ENCODE data around the gene PLCL2. TPM values are rescaled to one million over a fixed set of nuclear protein-coding genes. Genes with fewer than 3 reads are reported as not detected.
A peak's percentile ranks its signal among the peaks of the same experiment; 100 is the strongest.

PLCL2 gene
- total RNA-seq, 1 donor from 2014 or later, result 26.4 TPM

DNA sequence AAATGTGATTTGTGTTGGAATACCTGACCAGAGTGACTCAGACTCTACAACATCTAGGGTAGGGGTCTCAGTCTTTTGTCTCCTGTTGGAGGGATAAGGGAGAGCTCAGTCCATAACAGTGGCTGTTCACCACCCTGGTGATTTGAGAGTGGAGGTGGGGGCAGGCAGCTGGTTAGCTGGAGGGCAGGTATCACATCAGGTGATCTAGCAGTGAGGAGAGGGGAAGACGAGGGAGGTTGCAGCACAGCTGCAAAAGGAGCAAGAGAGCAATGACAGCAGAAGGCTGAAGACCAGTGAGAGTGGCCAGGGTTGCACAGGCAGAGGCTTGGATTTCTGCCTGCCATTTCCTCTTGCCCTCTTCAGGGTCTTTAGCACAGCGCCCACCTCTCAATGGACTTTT, 38.4 kb downstream of the PLCL2 start:
- no peaks in the 10 kb centered on the region for H4K20me1 ChIP-seq (ENCODE audit: low read depth)
- no peaks in the 10 kb centered on the region for H3F3A ChIP-seq (ENCODE audit: low read depth)
- Mint-ChIP-seq H3K4me3 (no peak overlapping the region), H3K9me3 (no peaks in the 10 kb centered on the region), H3K36me3 (no peaks in the 10 kb centered on the region), H3K4me1 (no peaks in the 10 kb centered on the region), H3K27me3 (ENCODE audit: insufficient read depth, low read depth) (no peaks in the 10 kb centered on the region), H3K27ac (peak overlapping the region; percentile 37)
- peaks cover 7% of the 10 kb centered on the region for H3K4me1 ChIP-seq
- H2AFZ ChIP-seq (replicated peaks), result no peak overlapping the region
- peaks cover 5% of the 10 kb centered on the region for H3K9me3 ChIP-seq (ENCODE audit: low read depth)
- no peak overlapping the region for H3K9ac ChIP-seq
- TF ChIP-seq, protein P1, sequence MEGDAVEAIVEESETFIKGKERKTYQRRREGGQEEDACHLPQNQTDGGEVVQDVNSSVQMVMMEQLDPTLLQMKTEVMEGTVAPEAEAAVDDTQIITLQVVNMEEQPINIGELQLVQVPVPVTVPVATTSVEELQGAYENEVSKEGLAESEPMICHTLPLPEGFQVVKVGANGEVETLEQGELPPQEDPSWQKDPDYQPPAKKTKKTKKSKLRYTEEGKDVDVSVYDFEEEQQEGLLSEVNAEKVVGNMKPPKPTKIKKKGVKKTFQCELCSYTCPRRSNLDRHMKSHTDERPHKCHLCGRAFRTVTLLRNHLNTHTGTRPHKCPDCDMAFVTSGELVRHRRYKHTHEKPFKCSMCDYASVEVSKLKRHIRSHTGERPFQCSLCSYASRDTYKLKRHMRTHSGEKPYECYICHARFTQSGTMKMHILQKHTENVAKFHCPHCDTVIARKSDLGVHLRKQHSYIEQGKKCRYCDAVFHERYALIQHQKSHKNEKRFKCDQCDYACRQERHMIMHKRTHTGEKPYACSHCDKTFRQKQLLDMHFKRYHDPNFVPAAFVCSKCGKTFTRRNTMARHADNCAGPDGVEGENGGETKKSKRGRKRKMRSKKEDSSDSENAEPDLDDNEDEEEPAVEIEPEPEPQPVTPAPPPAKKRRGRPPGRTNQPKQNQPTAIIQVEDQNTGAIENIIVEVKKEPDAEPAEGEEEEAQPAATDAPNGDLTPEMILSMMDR (IDR thresholded peaks at IDR 0.05), result no peak
- H3K4me2 ChIP-seq, result no peak overlapping the region
- DNase-seq (ENCODE audit: low spot score), result no peak
- no peaks in the 10 kb centered on the region for H3K27me3 ChIP-seq
- no peaks in the 10 kb centered on the region for H3K36me3 ChIP-seq
- H3K79me2 ChIP-seq (ENCODE audit: low read depth), result peaks cover 97% of the 10 kb centered on the region
- H3K27ac ChIP-seq, result no peak overlapping the region
- no peak overlapping the region for H3K4me3 ChIP-seq

GRCh38 chr3:16927485-16927884, 42.7 kb downstream of the PLCL2 start:
- Histone ChIP-seq H4K20me1 (ENCODE audit: low read depth) (no peaks in the 10 kb centered on the region), H3K36me3 (no peaks in the 10 kb centered on the region), H3F3A (ENCODE audit: low read depth) (no peaks in the 10 kb centered on the region), H3K4me1 (peaks cover 7% of the 10 kb centered on the region), H3K27me3 (no peaks in the 10 kb centered on the region), H3K4me3 (no peak overlapping the region), H3K4me2 (no peak overlapping the region), H3K27ac (no peak overlapping the region), H2AFZ (replicated peaks) (no peak overlapping the region), H3K79me2 (ENCODE audit: low read depth) (peaks cover 68% of the 10 kb centered on the region), H3K9ac (no peak overlapping the region), H3K9me3 (ENCODE audit: low read depth) (peaks cover 5% of the 10 kb centered on the region)
- H3K4me1 Mint-ChIP-seq, result no peaks in the 10 kb centered on the region
- no peak overlapping the region for H3K4me3 Mint-ChIP-seq
- no peaks in the 10 kb centered on the region for H3K27me3 Mint-ChIP-seq (ENCODE audit: insufficient read depth, low read depth)
- DNase-seq (ENCODE audit: low spot score), result no peak
- H3K36me3 Mint-ChIP-seq, result no peaks in the 10 kb centered on the region
- H3K27ac Mint-ChIP-seq, result no peak overlapping the region
- TF ChIP-seq, protein P1 (IDR thresholded peaks at IDR 0.05), result peak; percentile 19
- no peak for TF ChIP-seq EZH2phosphoT487 (IDR thresholded peaks at IDR 0.05)
- H3K9me3 Mint-ChIP-seq, result no peaks in the 10 kb centered on the region

DNA sequence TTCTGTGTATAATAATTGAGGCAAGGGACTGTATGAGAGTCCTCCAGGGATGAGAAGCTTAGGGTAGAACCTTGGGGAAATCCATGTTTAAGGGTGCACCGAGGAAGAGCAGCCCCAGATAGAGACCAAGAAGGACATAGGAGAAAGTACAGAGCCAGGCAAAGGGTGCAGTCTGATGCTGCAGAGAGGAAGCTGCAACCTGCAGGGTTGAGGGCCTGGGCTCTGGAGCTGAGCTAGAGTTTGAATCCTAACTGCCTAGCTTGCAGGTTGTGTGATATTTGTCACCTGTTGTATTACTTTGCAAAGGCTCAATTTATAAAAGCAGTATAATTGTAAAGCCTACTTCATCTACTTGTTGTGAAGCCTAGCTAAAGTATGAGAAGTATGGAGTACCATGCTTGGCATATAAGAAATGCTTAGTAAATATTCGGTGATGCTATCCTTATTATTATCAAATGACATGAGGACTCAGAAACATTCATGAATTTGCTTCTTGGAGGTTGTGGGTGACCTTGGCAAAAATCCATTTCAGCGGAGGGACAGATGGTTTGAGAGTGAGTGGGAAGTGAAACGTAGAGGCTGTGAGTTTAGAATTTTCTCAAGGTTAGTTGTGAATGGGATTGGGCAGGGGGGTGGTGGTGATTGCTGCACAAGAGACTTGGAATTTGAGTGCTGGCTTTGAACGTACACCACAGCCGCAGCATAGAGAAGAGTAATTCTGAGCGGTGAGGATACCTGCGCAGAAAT, 43.8 kb downstream of the PLCL2 start:
- Mint-ChIP-seq H3K27ac (peak overlapping the region; percentile 51), H3K27me3 (ENCODE audit: insufficient read depth, low read depth) (no peaks in the 10 kb centered on the region), H3K36me3 (no peaks in the 10 kb centered on the region), H3K4me1 (no peaks in the 10 kb centered on the region), H3K4me3 (no peak overlapping the region), H3K9me3 (no peaks in the 10 kb centered on the region)
- Histone ChIP-seq H3K9ac (no peak overlapping the region), H2AFZ (replicated peaks) (no peak overlapping the region), H3K4me1 (no peaks in the 10 kb centered on the region), H3K36me3 (no peaks in the 10 kb centered on the region), H3F3A (ENCODE audit: low read depth) (no peaks in the 10 kb centered on the region), H3K4me2 (no peak overlapping the region), H3K4me3 (no peak overlapping the region), H3K27me3 (no peaks in the 10 kb centered on the region), H3K9me3 (ENCODE audit: low read depth) (peaks cover 5% of the 10 kb centered on the region), H4K20me1 (ENCODE audit: low read depth) (no peaks in the 10 kb centered on the region), H3K79me2 (ENCODE audit: low read depth) (peaks cover 61% of the 10 kb centered on the region), H3K27ac (no peak overlapping the region)
- no peak for DNase-seq (ENCODE audit: low spot score)
- TF ChIP-seq, protein P1 (IDR thresholded peaks at IDR 0.05), result no peak
- TF ChIP-seq EZH2phosphoT487 (IDR thresholded peaks at IDR 0.05) (no peak), EZH2 (IDR thresholded peaks at IDR 0.05) (no peak)
